A549 (cell line): ENCODE measurements around the gene DIPK2A. TPM values are rescaled to one million over a fixed set of nuclear protein-coding genes. Genes with fewer than 3 reads are reported as not detected.

Source experiments
- ATAC-seq, 2 experiments: fragments of 200-7000 bp in 1 of 2; fragments of >200 bp in 1 of 2; cut with Nextera tagmentation in 1 of 2; cut with Tn5 transposase in 1 of 2; 3 replicates each; pipeline versions ENCODE4 v1.8.0 to v1.9.1; 2018 to 2020; ENCODE audit warnings: mild to moderate bottlenecking in 1 of 2, moderate library complexity in 1 of 2
- CTCF ChIA-PET: fragments of 300-600 bp; sonication (Branson Sonifier 250); formaldehyde crosslinking; extraction: SDS; loops from one replicate; lab custom pipeline; 2021; ENCODE audit warnings: antibody characterized with exemption, inconsistent platforms; lab: Yijun Ruan, JAX
- POLR2A ChIA-PET: fragments of 350-600 bp; formaldehyde crosslinking; extraction: SDS; loops from one replicate; lab custom pipeline; 2021; ENCODE audit warnings: antibody characterized with exemption, inconsistent platforms; lab: Yijun Ruan, JAX
- DNase-seq, 2 experiments: peaks; one replicate each; pipeline versions ENCODE4 v3.0.0 to v3.0.0-alpha.2; 2011 to 2016; ENCODE audit warnings: low read depth in 1 of 2, low spot score in 1 of 2
- FAIRE-seq: peaks from 2 replicates; lab custom pipeline; 2011; peaks lifted over from hg19 to GRCh38; lab: Jason Lieb, UNC
- H3K27ac ChIP-seq, 2 experiments: fragments of >200 bp; sonication (Bioruptor Twin); formaldehyde crosslinking; 3 replicates each; pipeline ENCODE4 v1.5.1; 2016 to 2017
- H3K4me1 ChIP-seq: fragments of >200 bp; sonication (Bioruptor Twin); formaldehyde crosslinking; 3 replicates; pipeline ENCODE4 v1.6.1; 2016
- H3K4me2 ChIP-seq: fragments of >200 bp; sonication (Bioruptor Twin); formaldehyde crosslinking; 3 replicates; pipeline ENCODE4 v1.6.1; 2016
- H3K4me3 ChIP-seq: fragments of >200 bp; sonication (Bioruptor Twin); formaldehyde crosslinking; 3 replicates; pipeline ENCODE4 v1.5.1; 2016
- H3K9me3 ChIP-seq: fragments of >200 bp; sonication (Bioruptor Twin); formaldehyde crosslinking; 3 replicates; pipeline ENCODE4 v1.6.1; 2016
- ATOH8 ChIP-seq: fragments of 250-450 bp; sonication (Bioruptor Pico); IDR thresholded peaks from 2 replicates; pipeline ENCODE4 v1.5.0; 2020; ENCODE audit warnings: low read depth, mild to moderate bottlenecking, moderate library complexity
- BHLHE40 ChIP-seq: IDR thresholded peaks from 2 replicates; pipeline ENCODE4 v1.6.1; 2012; ENCODE audit warnings: low read depth, low read length, inconsistent platforms
- CBX2 ChIP-seq: fragments of 200-600 bp; sonication (generic); IDR thresholded peaks from 2 replicates; pipeline ENCODE4 v1.6.1; 2016; ENCODE audit warnings: low read depth, mild to moderate bottlenecking, borderline replicate concordance
- E2F6 ChIP-seq: IDR thresholded peaks from 2 replicates; pipeline ENCODE4 v1.6.1; 2012; ENCODE audit warnings: low read depth, borderline replicate concordance
- EHF ChIP-seq: fragments of 250-450 bp; sonication (Bioruptor Pico); IDR thresholded peaks from 2 replicates; pipeline ENCODE4 v1.5.0; 2020; ENCODE audit warnings: mild to moderate bottlenecking
- ESRRA ChIP-seq: fragments of 150-350 bp; IDR thresholded peaks from 2 replicates; pipeline ENCODE4 v1.6.1; 2014; ENCODE audit warnings: mild to moderate bottlenecking, low read length, borderline replicate concordance
- HOXA7 ChIP-seq: fragments of 250-450 bp; sonication (Bioruptor Pico); IDR thresholded peaks from 2 replicates; pipeline ENCODE4 v1.5.0; 2020; ENCODE audit warnings: mild to moderate bottlenecking, moderate library complexity
- HOXB13 ChIP-seq: fragments of 250-450 bp; sonication (Bioruptor Pico); IDR thresholded peaks from 2 replicates; pipeline ENCODE4 v1.5.0; 2020; ENCODE audit warnings: low read depth, mild to moderate bottlenecking, moderate library complexity
- KDM1A ChIP-seq: fragments of 200-600 bp; sonication (generic); IDR thresholded peaks from 2 replicates; pipeline ENCODE4 v1.6.1; 2016; ENCODE audit warnings: low read depth, mild to moderate bottlenecking
- KDM5A ChIP-seq: fragments of 200-600 bp; sonication (generic); IDR thresholded peaks from 2 replicates; pipeline ENCODE4 v1.6.1; 2016; ENCODE audit warnings: antibody characterized with exemption, mild to moderate bottlenecking
- MYC ChIP-seq: IDR thresholded peaks from 2 replicates; pipeline ENCODE4 v1.6.1; 2012; ENCODE audit warnings: mild to moderate bottlenecking, inconsistent platforms, low read length, improper control_type of control experiment, borderline replicate concordance
- POLR2A ChIP-seq: IDR thresholded peaks from 2 replicates; pipeline ENCODE4 v1.6.1; 2012; ENCODE audit warnings: mild to moderate bottlenecking, low read length
- RAD21 ChIP-seq, 2 experiments: fragments of >200 bp in 1 of 2; sonication (Bioruptor Twin) in 1 of 2; formaldehyde crosslinking in 1 of 2; IDR thresholded peaks in 1 of 2; conservative IDR thresholded peaks in 1 of 2; 2 replicates in 1 of 2; 3 replicates in 1 of 2; pipeline ENCODE4 v1.6.1; 2012 to 2018; ENCODE audit warnings: inconsistent platforms in 1 of 2
- SMC3 ChIP-seq: fragments of >200 bp; sonication (Bioruptor Twin); formaldehyde crosslinking; IDR thresholded peaks from 3 replicates; pipeline ENCODE4 v1.6.1; 2018; ENCODE audit warnings: inconsistent platforms
- TFCP2L1 ChIP-seq: fragments of 250-450 bp; sonication (Bioruptor Pico); IDR thresholded peaks from 2 replicates; pipeline ENCODE4 v1.5.0; 2021; ENCODE audit warnings: mild to moderate bottlenecking
- ZC3H11A ChIP-seq: fragments of 450-650 bp; IDR thresholded peaks from 2 replicates; pipeline ENCODE4 v1.6.1; 2014; ENCODE audit warnings: antibody characterized with exemption, mild to moderate bottlenecking
- ZFP36 ChIP-seq: fragments of 450-650 bp; IDR thresholded peaks from 2 replicates; pipeline ENCODE4 v1.6.1; 2014; ENCODE audit warnings: borderline replicate concordance; ENCODE audit not compliant: partially characterized antibody
- ZNF302 ChIP-seq: fragments of 250-450 bp; sonication (Bioruptor Pico); IDR thresholded peaks from 2 replicates; pipeline ENCODE4 v1.9.0; 2021; ENCODE audit warnings: inconsistent platforms, mild to moderate bottlenecking, moderate library complexity
- WGBS: methylation state at CpG from one replicate; pipeline ENCODE4 v1.1.6; 2017; ENCODE audit errors: missing lambda C conversion rate; 5-methylcytosine and 5-hydroxymethylcytosine counted together
- polyA plus RNA-seq, 4 experiments: library from polyadenylated mRNA; depleted of rRNA in 3 of 4; stranded (reverse); fragments of >200 nt; fragmentation: RNase III in 1 of 4; extraction: RNeasy Plus Mini Kit Qiagen cat#74134 plus additional on column Dnase treatment in 1 of 4; gene quantifications; 2 replicates in 3 of 4; 3 replicates in 1 of 4; pipeline ENCODE4 v1.2.3, GENCODE V29; 2011 to 2017
- TF ChIP-seq, protein P1 (sequence below): fragments of >200 bp; sonication (Bioruptor Twin); formaldehyde crosslinking; IDR thresholded peaks from 2 replicates; pipeline ENCODE4 v1.6.1; 2016
- TF ChIP-seq, protein P2 (sequence below): fragments of >200 bp; sonication (Bioruptor Twin); formaldehyde crosslinking; IDR thresholded peaks from 3 replicates; pipeline ENCODE4 v1.5.1; 2016

Gene DIPK2A
- polyA plus RNA-seq, 2 of the 4 experiments (the other 2 are of a cell fraction), result 5.7 to 9.8 TPM

DNA sequence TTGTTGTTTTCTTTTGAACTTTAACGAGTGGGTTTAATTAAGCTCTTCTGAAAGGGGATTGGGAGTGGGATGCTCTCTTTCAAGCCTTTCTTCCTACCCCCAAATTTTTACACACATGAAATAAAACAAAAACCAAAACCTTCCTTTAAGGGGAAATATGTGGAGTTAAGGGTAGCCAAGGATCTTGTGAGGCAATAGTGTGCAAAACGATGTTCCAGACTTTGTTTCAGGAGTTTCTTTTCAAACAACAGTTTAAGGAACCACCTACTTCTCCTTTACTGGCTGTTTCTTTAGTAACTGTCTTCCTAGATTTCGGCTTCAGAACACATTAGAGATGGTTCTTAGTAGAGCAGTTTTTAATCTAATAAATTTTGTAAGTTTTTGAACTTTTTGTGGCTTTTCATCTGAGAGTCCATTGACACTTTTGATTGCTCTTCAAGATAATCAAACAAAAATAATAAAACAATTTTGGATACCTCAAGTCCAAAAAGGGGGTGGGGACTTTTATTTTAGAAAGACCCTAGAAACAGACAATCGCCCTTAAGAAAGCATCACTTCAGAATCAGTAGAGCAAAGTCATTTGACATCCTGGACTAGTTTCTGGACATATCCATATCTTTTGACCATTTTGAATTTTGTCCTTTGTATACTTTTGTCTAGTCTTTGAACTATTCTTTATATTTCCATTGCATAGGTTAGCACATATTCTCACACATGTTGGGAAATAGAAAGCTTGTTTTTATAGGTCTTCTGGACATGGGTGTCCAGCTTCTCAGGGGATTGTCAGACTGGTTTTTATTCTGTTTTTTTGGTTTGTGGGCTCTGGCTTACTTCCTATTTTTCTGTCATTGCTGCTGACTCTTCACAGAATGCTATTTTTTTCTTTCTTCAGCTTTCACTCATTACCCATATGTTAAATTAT is 6.0 kb downstream of the DIPK2A start:
- 80% methylated on average over 4 of the region's 4 CpGs for WGBS
- no peak overlapping the region for H3K4me3 ChIP-seq
- no peak for FAIRE-seq
- TF ChIP-seq E2F6, result no peak
- CTCF ChIA-PET, result interaction anchor here (0.5 to 1.2 kb wide), 3 partner anchors 30 to 477 kb away, joined by 3 to 4 read pairs (median 4); no protein-coding TSS in a partner anchor
- H3K9me3 ChIP-seq, result no peaks in the 10 kb centered on the region
- no peak for DNase-seq
- no peak for ATAC-seq
- H3K4me2 ChIP-seq, result no peak overlapping the region
- POLR2A ChIA-PET, result no interaction called here
- H3K27ac ChIP-seq, result no peak overlapping the region
- H3K4me1 ChIP-seq, result peaks cover 18% of the 10 kb centered on the region

DNA sequence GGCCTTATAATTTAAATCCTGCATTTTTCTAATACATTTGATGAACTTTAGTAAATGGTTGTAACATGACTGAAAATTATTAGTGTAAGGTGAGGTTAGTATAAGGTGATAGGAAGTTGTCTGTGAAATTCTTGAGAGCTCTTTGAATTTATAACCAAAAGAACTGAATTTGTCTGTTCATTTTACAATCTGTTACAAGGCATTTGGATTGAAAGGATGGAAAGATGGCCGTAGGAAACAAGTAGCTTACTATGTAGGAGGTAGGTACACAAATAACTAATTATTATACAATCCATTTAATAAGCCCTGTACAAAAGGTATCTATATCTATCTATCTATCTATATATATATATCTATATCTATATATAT is 6.6 kb downstream of the DIPK2A start:
- ATAC-seq (no peak), DNase-seq (no peak), FAIRE-seq (no peak)
- Histone ChIP-seq H3K4me2 (no peak overlapping the region), H3K9me3 (no peaks in the 10 kb centered on the region), H3K4me3 (no peak overlapping the region), H3K27ac (no peak overlapping the region), H3K4me1 (peaks cover 18% of the 10 kb centered on the region)
- TF ChIP-seq TFCP2L1 (no peak), ZC3H11A (no peak), MYC (no peak), HOXB13 (CRISPR knock-in tag) (no peak), KDM1A (no peak), EHF (CRISPR knock-in tag) (no peak), HOXA7 (CRISPR knock-in tag) (no peak), ATOH8 (CRISPR knock-in tag) (no peak), KDM5A (no peak), ESRRA (no peak), ZNF302 (no peak), BHLHE40 (no peak), SMC3 (no peak), CBX2 (no peak), ZFP36 (no peak), POLR2A (no peak), RAD21 (conservative IDR thresholded peaks at IDR 0.05 in 1 of 2, IDR thresholded peaks at IDR 0.05 in 1 of 2) (no peak)
- TF ChIP-seq, protein P1, sequence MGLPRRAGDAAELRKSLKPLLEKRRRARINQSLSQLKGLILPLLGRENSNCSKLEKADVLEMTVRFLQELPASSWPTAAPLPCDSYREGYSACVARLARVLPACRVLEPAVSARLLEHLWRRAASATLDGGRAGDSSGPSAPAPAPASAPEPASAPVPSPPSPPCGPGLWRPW, result no peak
- TF ChIP-seq, protein P2, sequence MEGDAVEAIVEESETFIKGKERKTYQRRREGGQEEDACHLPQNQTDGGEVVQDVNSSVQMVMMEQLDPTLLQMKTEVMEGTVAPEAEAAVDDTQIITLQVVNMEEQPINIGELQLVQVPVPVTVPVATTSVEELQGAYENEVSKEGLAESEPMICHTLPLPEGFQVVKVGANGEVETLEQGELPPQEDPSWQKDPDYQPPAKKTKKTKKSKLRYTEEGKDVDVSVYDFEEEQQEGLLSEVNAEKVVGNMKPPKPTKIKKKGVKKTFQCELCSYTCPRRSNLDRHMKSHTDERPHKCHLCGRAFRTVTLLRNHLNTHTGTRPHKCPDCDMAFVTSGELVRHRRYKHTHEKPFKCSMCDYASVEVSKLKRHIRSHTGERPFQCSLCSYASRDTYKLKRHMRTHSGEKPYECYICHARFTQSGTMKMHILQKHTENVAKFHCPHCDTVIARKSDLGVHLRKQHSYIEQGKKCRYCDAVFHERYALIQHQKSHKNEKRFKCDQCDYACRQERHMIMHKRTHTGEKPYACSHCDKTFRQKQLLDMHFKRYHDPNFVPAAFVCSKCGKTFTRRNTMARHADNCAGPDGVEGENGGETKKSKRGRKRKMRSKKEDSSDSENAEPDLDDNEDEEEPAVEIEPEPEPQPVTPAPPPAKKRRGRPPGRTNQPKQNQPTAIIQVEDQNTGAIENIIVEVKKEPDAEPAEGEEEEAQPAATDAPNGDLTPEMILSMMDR, result no peak
- 78% methylated on average over 1 of the region's 1 CpG for WGBS
- POLR2A ChIA-PET, result no interaction called here
- CTCF ChIA-PET, result interaction anchor here (0.5 kb wide), 1 partner anchor 82 kb away, joined by 3 read pairs; no protein-coding TSS in a partner anchor
